Caco-2 (cell line): ENCODE measurements around the gene SYNPO2. TPM values are rescaled to one million over a fixed set of nuclear protein-coding genes. Genes with fewer than 3 reads are reported as not detected.

Experiments
- BruUV-seq: library from RNA; stranded (reverse); fragments of 400-500 nt; replicated peaks from 2 replicates; lab custom pipeline; 2021; lab: Mats Ljungman, UMichigan
- CTCF ChIA-PET: fragments of 300-600 bp; sonication (Branson Sonifier 250); formaldehyde crosslinking; loops from one replicate; lab custom pipeline; 2022; ENCODE audit warnings: antibody characterized with exemption; lab: Charles Lee
- POLR2A ChIA-PET: fragments of 300-600 bp; sonication (Branson Sonifier 250); formaldehyde crosslinking; loops from one replicate; lab custom pipeline; 2022; ENCODE audit warnings: antibody characterized with exemption; lab: Charles Lee
- DNase-seq, 2 experiments: peaks; one replicate each; pipeline versions ENCODE4 v3.0.0 to v3.0.0-alpha.2; 2020 to 2022
- H3K27me3 ChIP-seq: replicated peaks from 2 replicates; pipeline ENCODE4 v1.6.0; 2011; ENCODE audit warnings: low read length; ENCODE audit not compliant: control insufficient read depth, insufficient read depth
- H3K36me3 ChIP-seq: 2 replicates; pipeline ENCODE4 v1.5.1; 2011; ENCODE audit warnings: low read length; ENCODE audit not compliant: control insufficient read depth, insufficient read depth
- H3K4me1 ChIP-seq: fragments of 250-450 bp; sonication (Bioruptor Pico); 2 replicates; pipeline ENCODE4 v1.5.1; 2020; ENCODE audit warnings: mild to moderate bottlenecking
- H3K4me3 ChIP-seq: 2 replicates; pipeline ENCODE4 v1.5.1; 2011; ENCODE audit warnings: low read depth, mild to moderate bottlenecking, control low read depth, low read length
- H3K9me3 ChIP-seq: fragments of 250-450 bp; sonication (Bioruptor Pico); 2 replicates; pipeline ENCODE4 v1.5.1; 2020; ENCODE audit warnings: mild to moderate bottlenecking, moderate library complexity
- H3K27ac Mint-ChIP-seq: one replicate; pipeline ENCODE4 v1.8.0; 2022; ENCODE audit warnings: mixed read lengths; ENCODE audit not compliant: unreplicated experiment
- H3K27me3 Mint-ChIP-seq: one replicate; pipeline ENCODE4 v1.8.0; 2022; ENCODE audit warnings: mixed read lengths; ENCODE audit not compliant: insufficient read depth, unreplicated experiment
- H3K36me3 Mint-ChIP-seq: one replicate; pipeline ENCODE4 v1.8.0; 2022; ENCODE audit warnings: mild to moderate bottlenecking, mixed read lengths; ENCODE audit not compliant: insufficient read depth, unreplicated experiment
- H3K4me1 Mint-ChIP-seq: one replicate; pipeline ENCODE4 v1.8.0; 2022; ENCODE audit warnings: low read depth, mixed read lengths; ENCODE audit not compliant: unreplicated experiment
- H3K4me3 Mint-ChIP-seq: one replicate; pipeline ENCODE4 v1.8.0; 2022; ENCODE audit warnings: mild to moderate bottlenecking, moderate library complexity, mixed read lengths; ENCODE audit not compliant: unreplicated experiment
- H3K9me3 Mint-ChIP-seq: one replicate; pipeline ENCODE4 v1.8.0; 2022; ENCODE audit warnings: mixed read lengths; ENCODE audit not compliant: unreplicated experiment
- CTCF ChIP-seq, 2 experiments: fragments of 200-600 bp in 1 of 2; IDR thresholded peaks; 1 replicate in 1 of 2; 2 replicates in 1 of 2; pipeline versions ENCODE4 v1.5.1 to v1.8.0; 2011 to 2022; ENCODE audit warnings: antibody characterized with exemption in 1 of 2, control low read depth in 1 of 2, inconsistent platforms in 1 of 2, low read depth in 1 of 2, low read length in 1 of 2, mild to moderate bottlenecking in 1 of 2, moderate library complexity in 1 of 2; ENCODE audit not compliant: insufficient read depth in 1 of 2, severe bottlenecking in 1 of 2, unreplicated experiment in 1 of 2
- intact Hi-C: fragments of 100-400 bp; cut with micrococcal nuclease; formaldehyde crosslinking; loops from one replicate; pipeline ENCODE4 v1.10.0; 2022; ENCODE audit not compliant: unreplicated experiment
- total RNA-seq: library from RNA; stranded (reverse); gene quantifications from 2 replicates; pipeline ENCODE4 v1.2.3, GENCODE V29; 2022

Gene SYNPO2
- total RNA-seq, 1 experiment from 2014 or later, result 0.16 TPM

- Mint-ChIP-seq H3K9me3 (no peaks in the 10 kb centered on the region), H3K36me3 (no peaks in the 10 kb centered on the region), H3K27me3 (peaks cover 6% of the 10 kb centered on the region), H3K4me3 (no peak overlapping the region), H3K27ac (no peak overlapping the region), H3K4me1 (peaks cover 5% of the 10 kb centered on the region)
- Histone ChIP-seq H3K9me3 (no peaks in the 10 kb centered on the region), H3K36me3 (no peaks in the 10 kb centered on the region), H3K4me1 (no peaks in the 10 kb centered on the region), H3K4me3 (no peak overlapping the region), H3K27me3 (no peaks in the 10 kb centered on the region)
- ChIA-PET CTCF (no interaction called here), POLR2A (no interaction called here)
- intact Hi-C loops, result no loop called here
- TF ChIP-seq CTCF (IDR thresholded peaks at IDR 0.05; ENCODE audit: insufficient read depth in 1 of 2, low read depth in 1 of 2, low read length in 1 of 2, severe bottlenecking in 1 of 2, unreplicated experiment in 1 of 2), result no peak
- DNase-seq, result no peak
- no TSS peak for BruUV-seq
Observed at GRCh38 chr4:118916691-118917289, 28.1 kb downstream of the SYNPO2 start.

- H3K36me3 ChIP-seq, result no peaks in the 10 kb centered on the region
- ChIA-PET POLR2A (no interaction called here), CTCF (no interaction called here)
- DNase-seq, result no peak
- no TSS peak for BruUV-seq
- intact Hi-C loops, result no loop called here
- H3K4me3 ChIP-seq, result no peak overlapping the region
- no peak overlapping the region for H3K27ac Mint-ChIP-seq
- peaks cover 5% of the 10 kb centered on the region for H3K4me1 Mint-ChIP-seq
- no peaks in the 10 kb centered on the region for H3K9me3 Mint-ChIP-seq
- H3K27me3 Mint-ChIP-seq, result peaks cover 6% of the 10 kb centered on the region
- H3K27me3 ChIP-seq, result no peaks in the 10 kb centered on the region
- H3K36me3 Mint-ChIP-seq, result no peaks in the 10 kb centered on the region
- TF ChIP-seq CTCF (IDR thresholded peaks at IDR 0.05; ENCODE audit: insufficient read depth in 1 of 2, low read depth in 1 of 2, low read length in 1 of 2, severe bottlenecking in 1 of 2, unreplicated experiment in 1 of 2), result no peak
- H3K4me3 Mint-ChIP-seq, result no peak overlapping the region
- no peaks in the 10 kb centered on the region for H3K9me3 ChIP-seq
- no peaks in the 10 kb centered on the region for H3K4me1 ChIP-seq
Observed at GRCh38 chr4:118917582-118917981, 28.9 kb downstream of the SYNPO2 start.

- Mint-ChIP-seq H3K27me3 (peaks cover 6% of the 10 kb centered on the region), H3K36me3 (no peaks in the 10 kb centered on the region), H3K4me3 (no peak overlapping the region), H3K27ac (no peak overlapping the region), H3K9me3 (no peaks in the 10 kb centered on the region), H3K4me1 (peaks cover 5% of the 10 kb centered on the region)
- ChIA-PET CTCF (no interaction called here), POLR2A (no interaction called here)
- H3K4me3 ChIP-seq, result no peak overlapping the region
- no peaks in the 10 kb centered on the region for H3K9me3 ChIP-seq
- intact Hi-C loops, result no loop called here
- H3K4me1 ChIP-seq, result no peaks in the 10 kb centered on the region
- TF ChIP-seq CTCF (IDR thresholded peaks at IDR 0.05; ENCODE audit: insufficient read depth in 1 of 2, low read depth in 1 of 2, low read length in 1 of 2, severe bottlenecking in 1 of 2, unreplicated experiment in 1 of 2), result no peak
- H3K36me3 ChIP-seq, result no peaks in the 10 kb centered on the region
- no peaks in the 10 kb centered on the region for H3K27me3 ChIP-seq
- no TSS peak for BruUV-seq
- DNase-seq, result no peak
Observed at GRCh38 chr4:118918388-118918787, 29.7 kb downstream of the SYNPO2 start.
